ENCODE data around the gene URM1.

- TF ChIP-seq, protein P1, sequence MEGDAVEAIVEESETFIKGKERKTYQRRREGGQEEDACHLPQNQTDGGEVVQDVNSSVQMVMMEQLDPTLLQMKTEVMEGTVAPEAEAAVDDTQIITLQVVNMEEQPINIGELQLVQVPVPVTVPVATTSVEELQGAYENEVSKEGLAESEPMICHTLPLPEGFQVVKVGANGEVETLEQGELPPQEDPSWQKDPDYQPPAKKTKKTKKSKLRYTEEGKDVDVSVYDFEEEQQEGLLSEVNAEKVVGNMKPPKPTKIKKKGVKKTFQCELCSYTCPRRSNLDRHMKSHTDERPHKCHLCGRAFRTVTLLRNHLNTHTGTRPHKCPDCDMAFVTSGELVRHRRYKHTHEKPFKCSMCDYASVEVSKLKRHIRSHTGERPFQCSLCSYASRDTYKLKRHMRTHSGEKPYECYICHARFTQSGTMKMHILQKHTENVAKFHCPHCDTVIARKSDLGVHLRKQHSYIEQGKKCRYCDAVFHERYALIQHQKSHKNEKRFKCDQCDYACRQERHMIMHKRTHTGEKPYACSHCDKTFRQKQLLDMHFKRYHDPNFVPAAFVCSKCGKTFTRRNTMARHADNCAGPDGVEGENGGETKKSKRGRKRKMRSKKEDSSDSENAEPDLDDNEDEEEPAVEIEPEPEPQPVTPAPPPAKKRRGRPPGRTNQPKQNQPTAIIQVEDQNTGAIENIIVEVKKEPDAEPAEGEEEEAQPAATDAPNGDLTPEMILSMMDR (IDR thresholded peaks at IDR 0.05) = no peak
- no peak for TF ChIP-seq POLR2AphosphoS5 (IDR thresholded peaks at IDR 0.05)
- TF ChIP-seq EP300 (IDR thresholded peaks at IDR 0.05; ENCODE audit: low read depth) = no peak
- no peak for TF ChIP-seq POLR2A (IDR thresholded peaks at IDR 0.05)
Observed at GRCh38 chr9:128389395-128390149, 18.4 kb downstream of the URM1 start.

Data from transverse colon (tissue), 4 donors.